Subcutaneous abdominal adipose tissue (tissue), 5 donors: ENCODE measurements around the gene ZCWPW1.

Source experiments
- H3K27ac ChIP-seq: one replicate; pipeline ENCODE4 v1.7.0; 2013; ENCODE audit warnings: low read depth, mild to moderate bottlenecking, inconsistent platforms, low read length, moderate library complexity
- H3K27me3 ChIP-seq, 5 donors: one replicate each; pipeline ENCODE4 v1.7.0; 2013; ENCODE audit warnings: low read length in 5 of 5, inconsistent platforms in 1 of 5; ENCODE audit not compliant: control insufficient read depth in 5 of 5, insufficient read depth in 4 of 5
- H3K36me3 ChIP-seq, 5 donors: one replicate each; pipeline ENCODE4 v1.7.0; 2013; ENCODE audit warnings: low read length in 5 of 5; ENCODE audit not compliant: control insufficient read depth in 5 of 5, insufficient read depth in 5 of 5
- H3K4me1 ChIP-seq, 5 donors: one replicate each; pipeline ENCODE4 v1.7.0; 2013; ENCODE audit warnings: low read length in 5 of 5, mild to moderate bottlenecking in 3 of 5, moderate library complexity in 1 of 5; ENCODE audit not compliant: control insufficient read depth in 5 of 5, insufficient read depth in 5 of 5
- H3K4me3 ChIP-seq, 5 donors: one replicate each; pipeline ENCODE4 v1.7.0; 2013; ENCODE audit warnings: low read length in 5 of 5, low read depth in 1 of 5
- H3K9ac ChIP-seq, 5 donors: one replicate each; pipeline ENCODE4 v1.7.0; 2013; ENCODE audit warnings: low read length in 5 of 5, mild to moderate bottlenecking in 4 of 5, moderate library complexity in 3 of 5
- H3K9me3 ChIP-seq, 5 donors: one replicate each; pipeline ENCODE4 v1.7.0; 2013; ENCODE audit warnings: low read length in 5 of 5; ENCODE audit not compliant: control insufficient read depth in 5 of 5
- donor health status: healthy.
- donor health status: healthy.
- donor health status: healthy.
- donor health status: healthy.
- donor health status: healthy.

The ZCWPW1 gene

GRCh38 chr7:100469227-100470044, 40.9 kb upstream of the ZCWPW1 start:
- peaks cover 0 to 44% (median 18%) of the 10 kb centered on the region in 5 donors for H3K36me3 ChIP-seq
- peaks cover 5 to 40% (median 33%) of the 10 kb centered on the region in 5 donors for H3K4me1 ChIP-seq
- no peaks in the 10 kb centered on the region for H3K9me3 ChIP-seq
- no peaks in the 10 kb centered on the region for H3K27me3 ChIP-seq
- H3K9ac ChIP-seq = no peak overlapping the region
- H3K4me3 ChIP-seq = no peak overlapping the region
- no peak overlapping the region for H3K27ac ChIP-seq

GRCh38 chr7:100467638-100468373, 39.3 kb upstream of the ZCWPW1 start:
- H3K4me1 ChIP-seq = peaks cover under 1 to 26% (median 21%) of the 10 kb centered on the region in 5 donors
- H3K9me3 ChIP-seq = no peaks in the 10 kb centered on the region
- H3K36me3 ChIP-seq = peaks cover 0 to 37% (median 13%) of the 10 kb centered on the region in 5 donors
- H3K4me3 ChIP-seq = no peak overlapping the region
- no peaks in the 10 kb centered on the region for H3K27me3 ChIP-seq
- H3K9ac ChIP-seq = no peak overlapping the region
- H3K27ac ChIP-seq = no peak overlapping the region

GRCh38 chr7:100466653-100467605, 38.4 kb upstream of the ZCWPW1 start:
- peaks cover 0 to 20% (median 19%) of the 10 kb centered on the region in 5 donors for H3K4me1 ChIP-seq
- no peak overlapping the region for H3K4me3 ChIP-seq
- H3K27me3 ChIP-seq = no peaks in the 10 kb centered on the region
- H3K9ac ChIP-seq = no peak overlapping the region
- H3K36me3 ChIP-seq = peaks cover 0 to 35% (median 13%) of the 10 kb centered on the region in 5 donors
- no peak overlapping the region for H3K27ac ChIP-seq
- H3K9me3 ChIP-seq = no peaks in the 10 kb centered on the region

- Histone ChIP-seq H3K9ac (no peak overlapping the region), H3K27ac (no peak overlapping the region), H3K4me1 (peaks cover 0 to 20% (median 19%) of the 10 kb centered on the region in 5 donors), H3K27me3 (no peaks in the 10 kb centered on the region), H3K4me3 (no peak overlapping the region), H3K9me3 (no peaks in the 10 kb centered on the region), H3K36me3 (peaks cover 0 to 32% (median 12%) of the 10 kb centered on the region in 5 donors)
Measured at GRCh38 chr7:100465702-100466311, 37.3 kb upstream of the ZCWPW1 start.

GRCh38 chr7:100465299-100465698, 36.8 kb upstream of the ZCWPW1 start:
- H3K27me3 ChIP-seq = no peaks in the 10 kb centered on the region
- H3K9ac ChIP-seq = no peak overlapping the region
- peaks cover 0 to 20% (median 19%) of the 10 kb centered on the region in 5 donors for H3K4me1 ChIP-seq
- no peaks in the 10 kb centered on the region for H3K9me3 ChIP-seq
- no peak overlapping the region for H3K4me3 ChIP-seq
- H3K27ac ChIP-seq = no peak overlapping the region
- peaks cover 0 to 30% (median 9%) of the 10 kb centered on the region in 5 donors for H3K36me3 ChIP-seq

GRCh38 chr7:100464791-100465190, 36.3 kb upstream of the ZCWPW1 start:
- H3K27me3 ChIP-seq = no peaks in the 10 kb centered on the region
- no peaks in the 10 kb centered on the region for H3K9me3 ChIP-seq
- H3K4me3 ChIP-seq = no peak overlapping the region
- H3K9ac ChIP-seq = no peak overlapping the region
- peaks cover 0 to 27% (median 9%) of the 10 kb centered on the region in 5 donors for H3K36me3 ChIP-seq
- no peak overlapping the region for H3K27ac ChIP-seq
- peaks cover 0 to 20% (median 19%) of the 10 kb centered on the region in 5 donors for H3K4me1 ChIP-seq

GRCh38 chr7:100464210-100464660, 35.7 kb upstream of the ZCWPW1 start, which contains the start of gene SPACDR:
TSS of gene SPACDR (minus strand) at chr7:100464260. CDS start at chr7:100464025, 235 bp downstream.
- H3K4me1 ChIP-seq = peaks cover 0 to 15% (median 15%) of the 10 kb centered on the region in 5 donors
- no peaks in the 10 kb centered on the region for H3K27me3 ChIP-seq
- no peaks in the 10 kb centered on the region for H3K9me3 ChIP-seq
- peaks cover 0 to 30% (median 9%) of the 10 kb centered on the region in 5 donors for H3K36me3 ChIP-seq
- no peak within 1 kb of the TSS for H3K9ac ChIP-seq
- H3K27ac ChIP-seq = no peak within 1 kb of the TSS
- H3K4me3 ChIP-seq = no peak within 1 kb of the TSS

- H3K9me3 ChIP-seq = no peaks in the 10 kb centered on the region
- no peaks in the 10 kb centered on the region for H3K27me3 ChIP-seq
- peaks cover 0 to 15% (median 0%) of the 10 kb centered on the region in 5 donors for H3K36me3 ChIP-seq
- H3K9ac ChIP-seq = no peak overlapping the region
- no peak overlapping the region for H3K4me3 ChIP-seq
- H3K4me1 ChIP-seq = peaks cover 0 to 6% (median 0%) of the 10 kb centered on the region in 5 donors
- H3K27ac ChIP-seq = no peak overlapping the region
Measured at GRCh38 chr7:100457033-100457432, 28.5 kb upstream of the ZCWPW1 start.

- no peak overlapping the region for H3K4me3 ChIP-seq
- H3K9ac ChIP-seq = no peak overlapping the region
- H3K36me3 ChIP-seq = peaks cover 0 to 15% (median 0%) of the 10 kb centered on the region in 5 donors
- H3K4me1 ChIP-seq = peaks cover 0 to 6% (median 0%) of the 10 kb centered on the region in 5 donors
- no peaks in the 10 kb centered on the region for H3K27me3 ChIP-seq
- H3K9me3 ChIP-seq = no peaks in the 10 kb centered on the region
- no peak overlapping the region for H3K27ac ChIP-seq
Measured at GRCh38 chr7:100456562-100456961, 28.1 kb upstream of the ZCWPW1 start.
